Heart left ventricle (tissue), 16 donors: ENCODE measurements around the gene PCBP3. TPM values are rescaled to one million over a fixed set of nuclear protein-coding genes. Genes with fewer than 3 reads are reported as not detected.

Source experiments
- ATAC-seq, 4 donors: fragments of 200-7000 bp; cut with Tn5 transposase; one replicate each; pipeline ENCODE4 v1.9.1; 2020 to 2022; ENCODE audit warnings: moderate library complexity in 4 of 4, mild to moderate bottlenecking in 3 of 4, moderate number of reproducible peaks in 1 of 4
- DNase-seq, 5 donors: peaks; one replicate each; pipeline ENCODE4 v3.0.0-alpha.2; 2020
- H3K27ac ChIP-seq, 12 donors: fragments of 200-600 bp; sonication (generic) in 4 of 12; one replicate each; pipeline versions ENCODE4 v1.5.0 to v1.8.0; 2016 to 2022; ENCODE audit warnings: mild to moderate bottlenecking in 2 of 12
- H3K27me3 ChIP-seq, 9 donors: fragments of 200-600 bp; sonication (generic) in 2 of 9; one replicate each; pipeline versions ENCODE4 v1.5.1 to v1.8.0; 2016 to 2022; ENCODE audit warnings: mild to moderate bottlenecking in 3 of 9
- H3K36me3 ChIP-seq, 9 donors: fragments of 200-600 bp; sonication (generic) in 2 of 9; one replicate each; pipeline versions ENCODE4 v1.5.0 to v1.8.0; 2018 to 2022; ENCODE audit warnings: mild to moderate bottlenecking in 2 of 9
- H3K4me1 ChIP-seq, 12 donors: fragments of 200-600 bp; sonication (generic) in 4 of 12; one replicate each; pipeline versions ENCODE4 v1.5.0 to v1.8.0; 2016 to 2022; ENCODE audit warnings: mild to moderate bottlenecking in 3 of 12
- H3K4me3 ChIP-seq, 12 donors: fragments of 200-600 bp; sonication (generic) in 4 of 12; one replicate each; pipeline versions ENCODE4 v1.5.0 to v1.8.0; 2017 to 2022; ENCODE audit warnings: mild to moderate bottlenecking in 9 of 12, moderate library complexity in 4 of 12
- H3K9me3 ChIP-seq, 12 donors: fragments of 200-600 bp; sonication (generic) in 4 of 12; one replicate each; pipeline versions ENCODE4 v1.5.0 to v1.8.0; 2016 to 2022; ENCODE audit warnings: mild to moderate bottlenecking in 1 of 12
- CTCF ChIP-seq, 12 donors: fragments of 200-600 bp; sonication (generic) in 4 of 12; IDR thresholded peaks; one replicate each; pipeline versions ENCODE4 v1.5.0 to v1.8.0; 2018 to 2022; ENCODE audit warnings: antibody characterized with exemption in 12 of 12, mild to moderate bottlenecking in 5 of 12
- POLR2A ChIP-seq, 2 donors: fragments of 450-650 bp; IDR thresholded peaks; one replicate each; pipeline ENCODE4 v1.6.1; 2017; ENCODE audit warnings: antibody characterized with exemption in 2 of 2, mild to moderate bottlenecking in 2 of 2, moderate library complexity in 2 of 2
- WGBS, 4 donors: extraction: QIAGEN DNeasy Blood & Tissue Kit in 2 of 4; methylation state at CpG; one replicate each; pipeline versions ENCODE4 v1.1.5 to v1.1.7; 2013 to 2018; 5-methylcytosine and 5-hydroxymethylcytosine counted together
- intact Hi-C, 10 donors: fragments of 100-400 bp; cut with DNase I; formaldehyde crosslinking; loops; one replicate each; pipeline versions ENCODE4 v1.11.1 to v1.14.2; 2022
- polyA plus RNA-seq, 2 donors: library from polyadenylated mRNA; stranded (reverse); fragments of 200-250 nt; gene quantifications; one replicate each; pipeline ENCODE4 v1.2.3, GENCODE V29; 2013
- total RNA-seq, 9 donors: library from RNA; depleted of rRNA in 2 of 9; stranded (reverse); fragments of >200 nt in 2 of 9; fragmentation: NEBNext Ultra II Directional in 3 of 9; extraction: Animal tissue kit (Norgen Biotek cat#: 25700) in 3 of 9; gene quantifications; one replicate each; pipeline versions ENCODE4 v1.1.0 to v1.2.4, GENCODE V29; 2016 to 2023
- donor health status: ischemic (EF 13 %, LVEDD 7.1; RV severe dilation, severe dysfunction).
- donor health status: healthy with polysubstance abuse.
- donor health status: DM: no; HTN: yes; CAD: no.
- donor health status: DM: no; HTN: no; CAD: no.
- donor health status: ischemic (EF 25% LVEDD 6.9; RV normal size, moderate dysfunction).
- donor health status: ischemic (EF 25% LVEDD 5.7; RV mildly dilated, moderate dysfunction).
- donor health status: healthy.
- donor health status: DM: yes; HTN: yes; CAD: no.
- donor health status: ischemic (EF 35%, LVEDD 5.7; RV mildly dilated, moderate dysfunction).
- donor health status: nonischemic (EF 11% LVEDD 7.7; RV severe dilation, severe dysfunction).
- donor health status: DM: yes; HTN: yes; CAD: no.
- donor health status: PGD.
- donor health status: ischemic (EF 29% LVEDD 5.4; RV normal size, mild dysfunction).
- donor health status: nonischemic (EF 23%, LVEDD 6.1; RV moderate dilation, normal function).

The PCBP3 gene
- total and polyA plus RNA-seq, 11 donors: 0.72 to 11.4 (median 2.5) TPM; not detected in 1

- ATAC-seq (no peak), DNase-seq (no peak)
- Histone ChIP-seq H3K27ac (no peak overlapping the region), H3K36me3 (no peaks in the 10 kb centered on the region), H3K9me3 (no peaks in the 10 kb centered on the region), H3K27me3 (no peaks in the 10 kb centered on the region), H3K4me1 (no peaks in the 10 kb centered on the region), H3K4me3 (no peak overlapping the region)
- intact Hi-C loops: no loop called here
- 84 to 92% (median 89%) methylated on average over 8 to 9 of the region's 9 CpGs for WGBS, 4 donors
- TF ChIP-seq CTCF (IDR thresholded peaks at IDR 0.05): no peak
Observed at GRCh38 chr21:45799765-45800338, 156.3 kb downstream of the PCBP3 start.

GRCh38 chr21:45800339-45801080 is 157.0 kb downstream of the PCBP3 start:
- TF ChIP-seq CTCF (IDR thresholded peaks at IDR 0.05): no peak
- TF ChIP-seq POLR2A (IDR thresholded peaks at IDR 0.05): no peak
- 83 to 89% (median 84%) methylated on average over 13 to 14 of the region's 14 CpGs for WGBS, 4 donors
- no peaks in the 10 kb centered on the region for H3K9me3 ChIP-seq
- intact Hi-C loops: no loop called here
- H3K27me3 ChIP-seq: no peaks in the 10 kb centered on the region
- no peaks in the 10 kb centered on the region for H3K4me1 ChIP-seq
- DNase-seq: no peak
- no peaks in the 10 kb centered on the region for H3K36me3 ChIP-seq
- no peak overlapping the region for H3K4me3 ChIP-seq
- no peak overlapping the region for H3K27ac ChIP-seq
- ATAC-seq: no peak

GRCh38 chr21:45801129-45801964 is 157.8 kb downstream of the PCBP3 start:
- Histone ChIP-seq H3K27ac (no peak overlapping the region), H3K9me3 (no peaks in the 10 kb centered on the region), H3K4me3 (no peak overlapping the region), H3K27me3 (no peaks in the 10 kb centered on the region), H3K36me3 (no peaks in the 10 kb centered on the region), H3K4me1 (no peaks in the 10 kb centered on the region)
- no peak for DNase-seq
- 86 to 95% (median 87%) methylated on average over 6 to 7 of the region's 7 CpGs for WGBS, 4 donors
- intact Hi-C loops: no loop called here
- TF ChIP-seq CTCF (IDR thresholded peaks at IDR 0.05) (no peak), POLR2A (IDR thresholded peaks at IDR 0.05) (no peak)
- no peak for ATAC-seq

- TF ChIP-seq POLR2A (IDR thresholded peaks at IDR 0.05): no peak
- TF ChIP-seq CTCF (IDR thresholded peaks at IDR 0.05): no peak
Observed at GRCh38 chr21:45801989-45802388, 158.5 kb downstream of the PCBP3 start.

More at GRCh38 chr21:45801989-45802388, 158.5 kb downstream of the PCBP3 start:
- DNase-seq (no peak), ATAC-seq (no peak)
- H3K4me1 ChIP-seq: no peaks in the 10 kb centered on the region
- H3K36me3 ChIP-seq: no peaks in the 10 kb centered on the region
- no peaks in the 10 kb centered on the region for H3K9me3 ChIP-seq
- H3K27me3 ChIP-seq: no peaks in the 10 kb centered on the region
- no peak overlapping the region for H3K27ac ChIP-seq
- intact Hi-C loops: no loop called here
- 85 to 86% (median 85%) methylated on average over 8 of the region's 8 CpGs for WGBS, 4 donors
- H3K4me3 ChIP-seq: no peak overlapping the region
